Mesodermal cell (in vitro differentiated cells): Measurements from ENCODE around the gene RPUSD4.

Source experiments
- H3K27ac ChIP-seq: 2 replicates; pipeline ENCODE4 v1.7.0; 2013; ENCODE audit warnings: mild to moderate bottlenecking, low read depth, low read length, moderate library complexity; ENCODE audit not compliant: severe bottlenecking
- H3K36me3 ChIP-seq: 2 replicates; pipeline ENCODE4 v1.7.1; 2013; ENCODE audit warnings: mild to moderate bottlenecking, low read length, moderate library complexity; ENCODE audit not compliant: control insufficient read depth, insufficient read depth
- H3K4me1 ChIP-seq: one replicate; pipeline ENCODE4 v1.7.1; 2013; ENCODE audit warnings: mild to moderate bottlenecking, low read length; ENCODE audit not compliant: insufficient read depth, control insufficient read depth, poor library complexity, severe bottlenecking
- H3K4me3 ChIP-seq: 2 replicates; pipeline ENCODE4 v1.7.0; 2013; ENCODE audit warnings: low read length, control low read depth, mild to moderate bottlenecking; ENCODE audit not compliant: insufficient read depth, poor library complexity, severe bottlenecking; ENCODE audit errors: extremely low read depth
- H3K9me3 ChIP-seq: 2 replicates; pipeline ENCODE4 v1.7.1; 2013; ENCODE audit warnings: mild to moderate bottlenecking, low read length, moderate library complexity; ENCODE audit not compliant: control insufficient read depth
- WGBS, 2 experiments: methylation state at CpG; one replicate each; pipeline ENCODE4 v1.1.5; 2013; ENCODE audit warnings: missing lambda C conversion rate in 2 of 2; ENCODE audit not compliant: insufficient coverage in 2 of 2; 5-methylcytosine and 5-hydroxymethylcytosine counted together

The RPUSD4 gene

GRCh38 chr11:126164781-126165180 lies 46.7 kb downstream of the RPUSD4 start:
- no peaks in the 10 kb centered on the region for H3K9me3 ChIP-seq
- 87 to 93% methylated on average over 3 to 6 of the region's 8 CpGs for WGBS, 2 experiments
- no peaks in the 10 kb centered on the region for H3K36me3 ChIP-seq
- H3K4me1 ChIP-seq: peaks cover 21% of the 10 kb centered on the region
- no peak overlapping the region for H3K27ac ChIP-seq
- no peak overlapping the region for H3K4me3 ChIP-seq

- H3K4me1 ChIP-seq: peaks cover 24% of the 10 kb centered on the region
- WGBS, 2 experiments: 82 to 92% methylated on average over 7 to 9 of the region's 9 CpGs
- H3K27ac ChIP-seq: peak overlapping the region; percentile 78
- no peaks in the 10 kb centered on the region for H3K9me3 ChIP-seq
- no peak overlapping the region for H3K4me3 ChIP-seq
- H3K36me3 ChIP-seq: no peaks in the 10 kb centered on the region
These were observed 47.7 kb downstream of the RPUSD4 start for GRCh38 chr11:126163779-126164178.

GRCh38 chr11:126163074-126163700 lies 48.3 kb downstream of the RPUSD4 start:
- WGBS, 2 experiments: 52 to 56% methylated on average over 16 to 21 of the region's 22 CpGs
- Histone ChIP-seq H3K27ac (peak overlapping the region; percentile 78), H3K4me1 (peaks cover 24% of the 10 kb centered on the region)

GRCh38 chr11:126162306-126163030 lies 49.0 kb downstream of the RPUSD4 start:
- H3K9me3 ChIP-seq: no peaks in the 10 kb centered on the region
- no peak overlapping the region for H3K4me3 ChIP-seq
- 93 to 94% methylated on average over 9 to 10 of the region's 14 CpGs for WGBS, 2 experiments
- H3K4me1 ChIP-seq: peaks cover 24% of the 10 kb centered on the region
- peak overlapping the region; percentile 78 for H3K27ac ChIP-seq
- H3K36me3 ChIP-seq: no peaks in the 10 kb centered on the region

More at GRCh38 chr11:126163074-126163700, 48.3 kb downstream of the RPUSD4 start:
- Histone ChIP-seq H3K9me3 (no peaks in the 10 kb centered on the region), H3K4me3 (no peak overlapping the region), H3K36me3 (no peaks in the 10 kb centered on the region)

- no peak overlapping the region for H3K4me3 ChIP-seq
- H3K36me3 ChIP-seq: no peaks in the 10 kb centered on the region
- peaks cover 24% of the 10 kb centered on the region for H3K4me1 ChIP-seq
- H3K27ac ChIP-seq: no peak overlapping the region
- WGBS, 2 experiments: 86 to 90% methylated on average over 3 to 5 of the region's 7 CpGs
- no peaks in the 10 kb centered on the region for H3K9me3 ChIP-seq
These were observed 50.4 kb downstream of the RPUSD4 start for GRCh38 chr11:126161023-126161391.

GRCh38 chr11:126160345-126161022 lies 51.0 kb downstream of the RPUSD4 start:
- H3K4me1 ChIP-seq: peaks cover 24% of the 10 kb centered on the region
- no peak overlapping the region for H3K27ac ChIP-seq

GRCh38 chr11:126159719-126160344 lies 51.6 kb downstream of the RPUSD4 start:
- Histone ChIP-seq H3K27ac (no peak overlapping the region), H3K4me1 (peaks cover 24% of the 10 kb centered on the region), H3K9me3 (no peaks in the 10 kb centered on the region), H3K4me3 (no peak overlapping the region), H3K36me3 (no peaks in the 10 kb centered on the region)
- WGBS, 2 experiments: 24 to 36% methylated on average over 10 to 15 of the region's 19 CpGs

More at GRCh38 chr11:126160345-126161022, 51.0 kb downstream of the RPUSD4 start:
- Histone ChIP-seq H3K9me3 (no peaks in the 10 kb centered on the region), H3K36me3 (no peaks in the 10 kb centered on the region), H3K4me3 (no peak overlapping the region)
- WGBS, 2 experiments: 66 to 80% methylated on average over 11 to 13 of the region's 18 CpGs

GRCh38 chr11:126158054-126158791 lies 53.2 kb downstream of the RPUSD4 start:
- Histone ChIP-seq H3K4me1 (peaks cover 16% of the 10 kb centered on the region), H3K4me3 (no peak overlapping the region), H3K36me3 (no peaks in the 10 kb centered on the region), H3K27ac (no peak overlapping the region), H3K9me3 (no peaks in the 10 kb centered on the region)
- WGBS, 2 experiments: 61 to 67% methylated on average over 5 to 6 of the region's 8 CpGs

- no peak overlapping the region for H3K4me3 ChIP-seq
- no peaks in the 10 kb centered on the region for H3K9me3 ChIP-seq
- WGBS, 2 experiments: 89 to 95% methylated on average over 4 to 5 of the region's 7 CpGs
- H3K36me3 ChIP-seq: no peaks in the 10 kb centered on the region
- peaks cover 11% of the 10 kb centered on the region for H3K4me1 ChIP-seq
- H3K27ac ChIP-seq: no peak overlapping the region
These were observed 54.0 kb downstream of the RPUSD4 start for GRCh38 chr11:126157326-126158030.
